Mucosa of descending colon (tissue), 3 donors: ENCODE measurements around the gene GPC6. TPM values are rescaled to one million over a fixed set of nuclear protein-coding genes. Genes with fewer than 3 reads are reported as not detected.

Experiments used
- ATAC-seq: fragments of 200-7000 bp; cut with Tn5 transposase; one replicate; pipeline ENCODE4 v1.9.1; 2020; ENCODE audit warnings: mild to moderate bottlenecking, moderate library complexity
- DNase-seq, 3 donors: peaks; one replicate each; pipeline ENCODE4 v3.0.0-alpha.2; 2020
- H3K36me3 ChIP-seq: fragments of 200-600 bp; one replicate; pipeline ENCODE4 v1.8.0; 2021; ENCODE audit warnings: low read depth, mild to moderate bottlenecking
- H3K4me1 ChIP-seq: fragments of 200-600 bp; one replicate; pipeline ENCODE4 v1.8.0; 2021; ENCODE audit warnings: low read depth, mild to moderate bottlenecking
- H3K4me3 ChIP-seq: fragments of 200-600 bp; one replicate; pipeline ENCODE4 v1.8.0; 2021; ENCODE audit warnings: mild to moderate bottlenecking
- H3K9me3 ChIP-seq: fragments of 200-600 bp; one replicate; pipeline ENCODE4 v1.8.0; 2021; ENCODE audit warnings: mild to moderate bottlenecking
- CTCF ChIP-seq: fragments of 200-600 bp; IDR thresholded peaks from one replicate; pipeline ENCODE4 v1.8.0; 2022; ENCODE audit warnings: antibody characterized with exemption, mild to moderate bottlenecking
- intact Hi-C, 2 donors: fragments of 100-400 bp; cut with DNase I in 1 of 2; cut with micrococcal nuclease in 1 of 2; formaldehyde crosslinking; loops; one replicate each; pipeline versions ENCODE4 v1.11.0 to v1.11.1; 2022; cut with DNase I, micrococcal nuclease
- total RNA-seq, 3 donors: library from RNA; stranded (reverse); fragmentation: NEBNext Ultra II Directional in 2 of 3; extraction: Animal tissue kit (Norgen Biotek cat#: 25700) in 2 of 3; gene quantifications; one replicate each; pipeline versions ENCODE4 v1.2.1 to v1.2.4, GENCODE V29; 2021 to 2023
- donor health status: DM: no; HTN: no; CAD: no; lungs with moderate emphysema.
- donor health status: DM: no; HTN: no; CAD: no.
- donor health status: DM: no; HTN: yes; CAD: no.

The GPC6 gene
- total RNA-seq, 3 donors from 2014 or later, result 2.7 to 11.3 (median 7.5) TPM

- TF ChIP-seq CTCF, result no peak
- ATAC-seq, result no peak
Measured at GRCh38 chr13:93865235-93865634, 638.6 kb downstream of the GPC6 start.

GRCh38 chr13:93867481-93867880 is 640.9 kb downstream of the GPC6 start:
- Histone ChIP-seq H3K4me3 (no peak overlapping the region), H3K9me3 (no peaks in the 10 kb centered on the region), H3K4me1 (no peaks in the 10 kb centered on the region), H3K36me3 (no peaks in the 10 kb centered on the region)
- intact Hi-C loops, result no loop called here
- ATAC-seq, result no peak
- no peak for TF ChIP-seq CTCF
- no peak for DNase-seq

More at GRCh38 chr13:93865235-93865634, 638.6 kb downstream of the GPC6 start:
- DNase-seq, result no peak
- no peaks in the 10 kb centered on the region for H3K9me3 ChIP-seq
- no peaks in the 10 kb centered on the region for H3K36me3 ChIP-seq
- no peak overlapping the region for H3K4me3 ChIP-seq
- no peaks in the 10 kb centered on the region for H3K4me1 ChIP-seq
- intact Hi-C loops, result no loop called here

GRCh38 chr13:93872376-93872775 is 645.8 kb downstream of the GPC6 start:
- no peak for ATAC-seq
- DNase-seq, result no peak
- Histone ChIP-seq H3K4me1 (no peaks in the 10 kb centered on the region), H3K9me3 (no peaks in the 10 kb centered on the region), H3K4me3 (no peak overlapping the region), H3K36me3 (no peaks in the 10 kb centered on the region)
- TF ChIP-seq CTCF, result no peak
- intact Hi-C loops, result no loop called here

GRCh38 chr13:93872786-93873347 is 646.3 kb downstream of the GPC6 start:
- no peak for TF ChIP-seq CTCF
- DNase-seq (no peak), ATAC-seq (no peak)
- H3K4me1 ChIP-seq, result no peaks in the 10 kb centered on the region
- H3K9me3 ChIP-seq, result no peaks in the 10 kb centered on the region
- H3K4me3 ChIP-seq, result no peak overlapping the region
- no peaks in the 10 kb centered on the region for H3K36me3 ChIP-seq
- intact Hi-C loops, result no loop called here

GRCh38 chr13:93875547-93875946 is 648.9 kb downstream of the GPC6 start:
- intact Hi-C loops, result no loop called here
- H3K4me1 ChIP-seq, result no peaks in the 10 kb centered on the region
- no peak overlapping the region for H3K4me3 ChIP-seq
- no peak for DNase-seq
- no peaks in the 10 kb centered on the region for H3K9me3 ChIP-seq
- no peaks in the 10 kb centered on the region for H3K36me3 ChIP-seq
- TF ChIP-seq CTCF, result no peak
- no peak for ATAC-seq

GRCh38 chr13:93876236-93876635 is 649.6 kb downstream of the GPC6 start:
- Histone ChIP-seq H3K9me3 (no peaks in the 10 kb centered on the region), H3K36me3 (no peaks in the 10 kb centered on the region), H3K4me1 (no peaks in the 10 kb centered on the region), H3K4me3 (no peak overlapping the region)
- TF ChIP-seq CTCF, result no peak
- intact Hi-C loops, result no loop called here
- DNase-seq, result no peak
- no peak for ATAC-seq
